HepG2 (cell line): ENCODE data around the gene AKAP8. TPM values are rescaled to one million over a fixed set of nuclear protein-coding genes. Genes with fewer than 3 reads are reported as not detected.

Experiments used
- BCL6 ChIP-seq: IDR thresholded peaks from 2 replicates; pipeline ENCODE4 v1.6.1; 2016; ENCODE audit warnings: missing genetic modification reagents, missing compliant biosample characterization
- DNMT3B ChIP-seq: conservative IDR thresholded peaks from 2 replicates; pipeline ENCODE4 v1.6.1; 2016; ENCODE audit warnings: missing biosample characterization, control low read depth
- MAF1 ChIP-seq: sonication (generic); formaldehyde crosslinking; IDR thresholded peaks from 2 replicates; pipeline ENCODE4 v1.5.0; 2020; ENCODE audit warnings: missing genetic modification reagents, borderline replicate concordance
- PPARG ChIP-seq: conservative IDR thresholded peaks from 2 replicates; pipeline ENCODE4 v1.6.1; 2016; ENCODE audit warnings: missing biosample characterization, missing genetic modification reagents
- REXO4 ChIP-seq: sonication (generic); formaldehyde crosslinking; IDR thresholded peaks from 2 replicates; pipeline ENCODE4 v1.8.0; 2022; ENCODE audit warnings: missing genetic modification reagents, mild to moderate bottlenecking, borderline replicate concordance
- SAP130 ChIP-seq: IDR thresholded peaks from 2 replicates; pipeline ENCODE4 v1.6.1; 2016; ENCODE audit warnings: low read depth
- SMC3 ChIP-seq: IDR thresholded peaks from 2 replicates; pipeline ENCODE4 v1.6.1; 2011; ENCODE audit warnings: low read length, improper control_type of control experiment
- TBL1XR1 ChIP-seq: fragments of 150-350 bp; IDR thresholded peaks from 2 replicates; pipeline ENCODE4 v1.6.1; 2014; ENCODE audit warnings: borderline replicate concordance, low read length; ENCODE audit not compliant: partially characterized antibody
- YEATS2 ChIP-seq: sonication (generic); formaldehyde crosslinking; IDR thresholded peaks from 2 replicates; pipeline ENCODE4 v1.4.0; 2020; ENCODE audit warnings: missing genetic modification reagents, borderline replicate concordance
- ZBTB20 ChIP-seq: sonication (generic); formaldehyde crosslinking; IDR thresholded peaks from 2 replicates; pipeline ENCODE4 v1.8.1; 2023; ENCODE audit warnings: missing genetic modification reagents, low read depth, mild to moderate bottlenecking, borderline replicate concordance
- ZBTB21 ChIP-seq: sonication (generic); formaldehyde crosslinking; IDR thresholded peaks from 2 replicates; pipeline ENCODE4 v1.4.0; 2020; ENCODE audit warnings: missing genetic modification reagents
- ZBTB42 ChIP-seq: sonication (generic); formaldehyde crosslinking; IDR thresholded peaks from 2 replicates; pipeline ENCODE4 v1.5.0; 2020; ENCODE audit warnings: mild to moderate bottlenecking, missing genetic modification reagents
- ZNF570 ChIP-seq: sonication (generic); formaldehyde crosslinking; IDR thresholded peaks from 2 replicates; pipeline ENCODE4 v1.4.0; 2020; ENCODE audit warnings: mild to moderate bottlenecking, missing genetic modification reagents, borderline replicate concordance
- ZNF577 ChIP-seq: sonication (generic); formaldehyde crosslinking; IDR thresholded peaks from 2 replicates; pipeline ENCODE4 v1.4.0; 2020; ENCODE audit warnings: mild to moderate bottlenecking, low read depth, missing genetic modification reagents, borderline replicate concordance
- ZNF629 ChIP-seq: sonication (generic); formaldehyde crosslinking; conservative IDR thresholded peaks from 2 replicates; pipeline ENCODE4 v1.5.0; 2020; ENCODE audit warnings: missing genetic modification reagents
- ZZZ3 ChIP-seq: sonication (generic); formaldehyde crosslinking; IDR thresholded peaks from 2 replicates; pipeline ENCODE4 v1.4.0; 2020; ENCODE audit warnings: missing genetic modification reagents, mild to moderate bottlenecking, borderline replicate concordance
- polyA plus RNA-seq, 8 experiments: library from polyadenylated mRNA; depleted of rRNA in 3 of 8; stranded (reverse) in 7 of 8; unstranded in 1 of 8; fragments of >200 nt; fragmentation: Illumina TruSeq in 4 of 8; extraction: Trizol in 4 of 8; gene quantifications; 2 replicates each; pipeline versions ENCODE4 v1.2.1 to v1.2.3, GENCODE V29; 2011 to 2016; ENCODE audit warnings: low read depth in 4 of 8, missing spikeins in 1 of 8, mixed read lengths in 1 of 8; ENCODE audit not compliant: insufficient read depth in 1 of 8
- total RNA-seq, 5 experiments: library from RNA; depleted of rRNA; stranded (reverse); fragments of >200 nt; fragmentation: Illumina TruSeq; extraction: Trizol; gene quantifications; 2 replicates each; pipeline ENCODE4 v1.2.3, GENCODE V29; 2016; ENCODE audit warnings: low read depth in 1 of 5
- TF ChIP-seq, protein P1 (sequence below): IDR thresholded peaks from 2 replicates; pipeline ENCODE4 v1.6.1; 2016; ENCODE audit warnings: low read depth
- TF ChIP-seq, protein P2 (sequence below): sonication (generic); formaldehyde crosslinking; IDR thresholded peaks from 2 replicates; pipeline ENCODE4 v1.4.0; 2020; ENCODE audit warnings: missing genetic modification reagents, borderline replicate concordance
- TF ChIP-seq, protein P3 (sequence below): sonication (generic); formaldehyde crosslinking; conservative IDR thresholded peaks from 2 replicates; pipeline ENCODE4 v1.4.0; 2020; ENCODE audit warnings: missing genetic modification reagents
- TF ChIP-seq, protein P4 (sequence below): sonication (generic); formaldehyde crosslinking; IDR thresholded peaks from 2 replicates; pipeline ENCODE4 v1.8.0; 2022; ENCODE audit warnings: mild to moderate bottlenecking, missing genetic modification reagents

The AKAP8 gene
- total and polyA plus RNA-seq, 2 of the 13 experiments (the other 11 are each of a cell fraction or from before 2014, with no cell fraction given), result 15.9 to 22.1 TPM

DNA sequence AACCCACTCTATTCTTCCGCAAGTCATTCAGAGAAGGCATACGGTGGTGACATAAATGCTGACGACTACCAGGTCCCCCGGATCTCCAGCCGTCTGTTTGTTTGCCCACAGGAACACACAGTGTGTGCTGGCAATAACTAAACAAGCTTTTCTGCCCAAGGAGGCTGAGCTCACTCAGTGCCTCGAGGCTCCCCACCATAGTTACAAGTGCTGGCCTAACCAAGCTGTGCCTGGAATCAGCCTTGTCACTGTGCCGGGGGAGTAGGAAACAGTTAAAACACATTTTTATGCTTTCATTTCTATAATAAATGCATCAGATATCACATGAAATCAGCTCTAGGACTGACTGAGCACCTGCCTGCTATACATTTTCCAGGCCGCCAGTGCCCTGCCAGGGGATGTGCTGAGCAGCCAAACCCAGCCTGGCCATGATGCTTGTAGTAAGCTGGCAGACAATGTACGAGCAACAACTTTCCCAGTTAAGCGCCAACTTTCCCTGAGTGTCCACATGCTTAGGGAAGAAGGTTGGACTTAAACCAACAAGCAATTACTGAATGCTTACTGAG lies 75.4 kb downstream of the AKAP8 start (continued):
- no peak for TF ChIP-seq ZBTB20 (CRISPR knock-in tag)
- TF ChIP-seq, protein P1, sequence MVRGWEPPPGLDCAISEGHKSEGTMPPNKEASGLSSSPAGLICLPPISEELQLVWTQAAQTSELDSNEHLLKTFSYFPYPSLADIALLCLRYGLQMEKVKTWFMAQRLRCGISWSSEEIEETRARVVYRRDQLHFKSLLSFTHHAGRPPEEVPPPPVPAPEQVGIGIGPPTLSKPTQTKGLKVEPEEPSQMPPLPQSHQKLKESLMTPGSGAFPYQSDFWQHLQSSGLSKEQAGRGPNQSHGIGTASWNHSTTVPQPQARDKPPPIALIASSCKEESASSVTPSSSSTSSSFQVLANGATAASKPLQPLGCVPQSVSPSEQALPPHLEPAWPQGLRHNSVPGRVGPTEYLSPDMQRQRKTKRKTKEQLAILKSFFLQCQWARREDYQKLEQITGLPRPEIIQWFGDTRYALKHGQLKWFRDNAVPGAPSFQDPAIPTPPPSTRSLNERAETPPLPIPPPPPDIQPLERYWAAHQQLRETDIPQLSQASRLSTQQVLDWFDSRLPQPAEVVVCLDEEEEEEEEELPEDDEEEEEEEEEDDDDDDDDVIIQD (CRISPR knock-in tag), result no peak
- no peak for TF ChIP-seq PPARG (CRISPR knock-in tag)
- TF ChIP-seq, protein P2, sequence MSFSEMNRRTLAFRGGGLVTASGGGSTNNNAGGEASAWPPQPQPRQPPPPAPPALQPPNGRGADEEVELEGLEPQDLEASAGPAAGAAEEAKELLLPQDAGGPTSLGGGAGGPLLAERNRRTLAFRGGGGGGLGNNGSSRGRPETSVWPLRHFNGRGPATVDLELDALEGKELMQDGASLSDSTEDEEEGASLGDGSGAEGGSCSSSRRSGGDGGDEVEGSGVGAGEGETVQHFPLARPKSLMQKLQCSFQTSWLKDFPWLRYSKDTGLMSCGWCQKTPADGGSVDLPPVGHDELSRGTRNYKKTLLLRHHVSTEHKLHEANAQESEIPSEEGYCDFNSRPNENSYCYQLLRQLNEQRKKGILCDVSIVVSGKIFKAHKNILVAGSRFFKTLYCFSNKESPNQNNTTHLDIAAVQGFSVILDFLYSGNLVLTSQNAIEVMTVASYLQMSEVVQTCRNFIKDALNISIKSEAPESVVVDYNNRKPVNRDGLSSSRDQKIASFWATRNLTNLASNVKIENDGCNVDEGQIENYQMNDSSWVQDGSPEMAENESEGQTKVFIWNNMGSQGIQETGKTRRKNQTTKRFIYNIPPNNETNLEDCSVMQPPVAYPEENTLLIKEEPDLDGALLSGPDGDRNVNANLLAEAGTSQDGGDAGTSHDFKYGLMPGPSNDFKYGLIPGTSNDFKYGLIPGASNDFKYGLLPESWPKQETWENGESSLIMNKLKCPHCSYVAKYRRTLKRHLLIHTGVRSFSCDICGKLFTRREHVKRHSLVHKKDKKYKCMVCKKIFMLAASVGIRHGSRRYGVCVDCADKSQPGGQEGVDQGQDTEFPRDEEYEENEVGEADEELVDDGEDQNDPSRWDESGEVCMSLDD, result no peak
- no peak for TF ChIP-seq ZBTB42
- TF ChIP-seq YEATS2 (CRISPR knock-in tag), result no peak
- no peak for TF ChIP-seq ZZZ3
- no peak for TF ChIP-seq TBL1XR1
- no peak for TF ChIP-seq REXO4 (CRISPR knock-in tag)
- TF ChIP-seq, protein P3, sequence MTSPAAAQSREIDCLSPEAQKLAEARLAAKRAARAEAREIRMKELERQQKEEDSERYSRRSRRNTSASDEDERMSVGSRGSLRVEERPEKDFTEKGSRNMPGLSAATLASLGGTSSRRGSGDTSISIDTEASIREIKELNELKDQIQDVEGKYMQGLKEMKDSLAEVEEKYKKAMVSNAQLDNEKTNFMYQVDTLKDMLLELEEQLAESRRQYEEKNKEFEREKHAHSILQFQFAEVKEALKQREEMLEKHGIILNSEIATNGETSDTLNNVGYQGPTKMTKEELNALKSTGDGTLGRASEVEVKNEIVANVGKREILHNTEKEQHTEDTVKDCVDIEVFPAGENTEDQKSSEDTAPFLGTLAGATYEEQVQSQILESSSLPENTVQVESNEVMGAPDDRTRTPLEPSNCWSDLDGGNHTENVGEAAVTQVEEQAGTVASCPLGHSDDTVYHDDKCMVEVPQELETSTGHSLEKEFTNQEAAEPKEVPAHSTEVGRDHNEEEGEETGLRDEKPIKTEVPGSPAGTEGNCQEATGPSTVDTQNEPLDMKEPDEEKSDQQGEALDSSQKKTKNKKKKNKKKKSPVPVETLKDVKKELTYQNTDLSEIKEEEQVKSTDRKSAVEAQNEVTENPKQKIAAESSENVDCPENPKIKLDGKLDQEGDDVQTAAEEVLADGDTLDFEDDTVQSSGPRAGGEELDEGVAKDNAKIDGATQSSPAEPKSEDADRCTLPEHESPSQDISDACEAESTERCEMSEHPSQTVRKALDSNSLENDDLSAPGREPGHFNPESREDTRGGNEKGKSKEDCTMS (CRISPR knock-in tag), result no peak
- TF ChIP-seq SAP130, result peak; percentile 34; the same call in 1 of the 2 replicates
- 0 out of 2 replicates have a peak, but pooled peaks have one; percentile 41 for TF ChIP-seq BCL6 (CRISPR knock-in tag)
- TF ChIP-seq SMC3, result no peak
- TF ChIP-seq ZNF577 (CRISPR knock-in tag), result no peak
- TF ChIP-seq, protein P4, sequence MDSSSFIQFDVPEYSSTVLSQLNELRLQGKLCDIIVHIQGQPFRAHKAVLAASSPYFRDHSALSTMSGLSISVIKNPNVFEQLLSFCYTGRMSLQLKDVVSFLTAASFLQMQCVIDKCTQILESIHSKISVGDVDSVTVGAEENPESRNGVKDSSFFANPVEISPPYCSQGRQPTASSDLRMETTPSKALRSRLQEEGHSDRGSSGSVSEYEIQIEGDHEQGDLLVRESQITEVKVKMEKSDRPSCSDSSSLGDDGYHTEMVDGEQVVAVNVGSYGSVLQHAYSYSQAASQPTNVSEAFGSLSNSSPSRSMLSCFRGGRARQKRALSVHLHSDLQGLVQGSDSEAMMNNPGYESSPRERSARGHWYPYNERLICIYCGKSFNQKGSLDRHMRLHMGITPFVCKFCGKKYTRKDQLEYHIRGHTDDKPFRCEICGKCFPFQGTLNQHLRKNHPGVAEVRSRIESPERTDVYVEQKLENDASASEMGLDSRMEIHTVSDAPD (CRISPR knock-in tag), result no peak
- no peak for TF ChIP-seq ZBTB21
- TF ChIP-seq MAF1 (CRISPR knock-in tag), result no peak
- no peak for TF ChIP-seq ZNF629
- no peak for TF ChIP-seq ZNF570
- no peak for TF ChIP-seq DNMT3B (CRISPR knock-in tag)
